NCI-H748 treated with DMSO at 0.1 percent for 48 hours (cell line): ENCODE results near the gene TJAP1.
"Not testable (repeated sequence)": the region's sequence is repeated elsewhere in the genome, so short reads cannot be mapped to it uniquely, and the experiment has no call there.

Experiments used
- DNase-seq: peaks from one replicate; lab custom pipeline; 2025; lab: John Stamatoyannopoulos, UW

Gene TJAP1

DNA sequence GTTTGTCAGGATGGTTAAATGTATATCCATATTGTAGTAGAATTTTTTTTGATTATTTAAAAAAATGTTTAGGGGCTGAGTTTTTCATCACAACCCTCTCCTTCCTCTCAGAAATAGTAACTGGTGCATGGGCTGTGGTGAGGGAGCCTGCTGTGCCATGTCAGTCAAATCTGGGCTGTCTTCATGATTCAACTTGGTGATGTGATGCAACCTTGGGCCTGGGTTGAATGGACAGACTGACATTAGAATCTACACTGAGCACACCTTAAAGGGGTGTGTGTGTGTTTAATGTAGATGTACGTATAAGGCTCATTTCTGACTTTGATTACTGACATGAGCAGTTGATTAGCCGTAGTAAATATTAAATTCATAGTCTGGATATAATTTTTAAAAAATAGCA, 3.7 kb downstream of the TJAP1 start:
- no peak for DNase-seq

DNA sequence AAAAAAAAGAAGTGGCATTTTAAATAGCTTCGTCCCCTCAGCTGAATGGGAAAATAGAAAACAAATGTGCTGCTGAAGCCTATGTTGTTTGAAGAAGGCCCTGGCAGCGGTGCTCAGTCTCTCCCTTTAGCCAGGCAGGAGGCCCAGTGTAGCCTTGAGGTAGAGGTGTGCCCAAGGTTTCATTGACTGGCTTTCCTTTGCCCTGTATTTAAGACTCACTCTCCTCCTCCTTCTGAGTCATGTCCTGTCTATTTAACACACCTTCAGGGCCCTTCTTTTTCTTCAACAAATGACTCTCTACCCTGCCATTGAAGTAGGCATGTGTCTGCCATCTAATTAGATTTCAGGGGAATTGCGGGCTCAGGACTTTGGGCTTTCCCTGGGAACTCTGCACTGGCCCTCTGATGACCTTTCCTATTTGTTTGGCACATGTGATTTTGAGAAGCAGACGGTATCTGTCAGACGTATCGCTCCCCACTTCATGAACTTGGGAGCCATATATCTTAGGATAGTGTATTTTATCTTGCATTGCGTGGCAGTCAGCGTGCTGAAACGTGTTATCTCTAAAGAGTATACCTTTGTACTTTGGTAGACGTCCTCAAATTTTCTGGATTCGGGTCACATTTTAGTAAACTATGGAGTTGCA, 4.3 kb downstream of the TJAP1 start:
- DNase-seq, result no peak

DNA sequence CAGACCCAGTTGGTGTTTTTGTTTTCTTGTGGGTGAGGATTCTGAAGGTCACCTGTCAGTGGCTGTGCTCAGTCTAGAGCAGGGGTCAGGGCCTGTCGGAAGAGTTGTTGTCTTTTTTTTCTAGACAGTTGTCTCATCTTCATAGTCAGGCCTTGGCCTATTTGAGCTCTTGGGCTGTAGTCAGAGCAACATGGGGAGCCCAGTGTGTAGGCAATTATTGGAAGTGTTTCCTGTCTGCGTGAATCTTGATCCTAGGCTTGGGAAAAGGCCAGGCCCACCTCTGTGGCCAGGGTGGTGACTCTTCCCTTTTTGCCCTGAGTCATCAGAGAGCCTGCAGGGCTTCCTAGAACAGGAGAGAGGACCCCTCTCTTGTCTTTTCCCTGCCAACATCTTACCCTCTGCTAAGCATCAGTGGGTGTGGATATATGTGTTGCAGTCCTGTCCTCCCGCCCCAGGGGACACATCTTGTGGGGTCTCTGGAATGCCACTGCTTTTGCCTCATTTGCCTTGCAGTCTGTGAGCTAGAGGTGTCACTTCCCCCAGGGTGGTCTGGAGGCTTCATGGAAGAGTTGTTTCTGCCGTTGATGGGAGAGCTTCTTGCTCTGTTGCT, 11.4 kb downstream of the TJAP1 start:
- DNase-seq, result no peak

DNA sequence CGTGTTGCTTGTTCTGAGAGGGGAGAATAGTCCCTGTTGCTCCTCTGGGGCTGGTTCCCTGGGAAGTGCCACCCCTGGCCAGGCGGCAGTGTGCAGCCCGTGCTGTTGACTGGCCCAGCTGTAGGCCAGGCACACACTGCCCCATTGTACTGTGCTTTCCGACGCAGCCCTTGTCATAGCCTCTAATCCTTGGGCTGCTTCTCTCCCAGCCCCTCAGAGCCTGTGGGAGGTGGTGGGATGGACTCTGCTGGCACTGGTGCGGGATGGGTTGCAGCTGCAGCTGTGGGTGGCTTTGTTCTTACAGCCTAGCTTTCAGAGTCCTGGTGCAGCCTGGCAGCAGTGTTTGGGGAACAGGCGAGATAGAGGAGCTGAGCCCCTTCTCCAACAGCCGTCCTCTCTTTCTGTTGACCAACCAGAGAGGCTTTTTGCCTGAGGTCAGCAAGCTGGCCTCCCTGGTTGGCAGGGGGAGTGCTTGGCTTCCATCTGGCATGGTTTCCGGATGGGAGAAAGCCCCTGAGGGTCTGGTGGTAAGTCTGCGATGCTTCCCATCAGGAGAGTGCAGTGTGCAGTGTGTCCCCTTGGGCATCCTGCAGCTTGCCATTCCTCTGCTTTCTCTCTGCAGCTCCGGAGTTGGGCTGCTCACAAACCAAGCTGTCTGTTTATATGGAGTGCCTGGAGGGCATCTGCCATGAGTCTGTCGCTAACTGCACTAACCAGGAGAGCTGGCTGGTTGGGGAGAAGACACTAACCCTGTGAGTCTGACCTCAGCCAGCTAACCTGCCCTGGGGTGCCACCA, 12.1 kb downstream of the TJAP1 start:
- DNase-seq, result no peak

DNA sequence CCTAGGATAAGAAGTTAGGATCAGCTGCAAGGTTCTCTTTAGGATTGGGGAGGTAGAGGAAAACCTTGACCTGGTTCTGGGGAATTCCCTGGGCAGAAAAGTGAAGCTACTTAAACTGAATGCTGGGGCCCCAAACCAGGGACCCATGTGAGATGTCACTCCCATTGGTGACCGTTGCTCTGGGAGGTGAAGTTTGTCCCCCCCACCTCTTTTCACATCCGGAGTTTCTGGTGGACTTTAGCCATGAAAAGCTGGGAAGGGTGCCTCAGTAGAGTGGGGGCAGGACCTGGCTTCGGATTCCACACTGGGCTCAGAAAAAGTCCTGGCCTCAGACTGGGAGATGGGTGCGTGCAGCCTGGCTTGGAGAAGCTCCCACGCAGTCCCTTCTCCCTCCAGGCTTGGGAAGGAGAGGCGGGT, 13.2 kb downstream of the TJAP1 start:
- no peak for DNase-seq

DNA sequence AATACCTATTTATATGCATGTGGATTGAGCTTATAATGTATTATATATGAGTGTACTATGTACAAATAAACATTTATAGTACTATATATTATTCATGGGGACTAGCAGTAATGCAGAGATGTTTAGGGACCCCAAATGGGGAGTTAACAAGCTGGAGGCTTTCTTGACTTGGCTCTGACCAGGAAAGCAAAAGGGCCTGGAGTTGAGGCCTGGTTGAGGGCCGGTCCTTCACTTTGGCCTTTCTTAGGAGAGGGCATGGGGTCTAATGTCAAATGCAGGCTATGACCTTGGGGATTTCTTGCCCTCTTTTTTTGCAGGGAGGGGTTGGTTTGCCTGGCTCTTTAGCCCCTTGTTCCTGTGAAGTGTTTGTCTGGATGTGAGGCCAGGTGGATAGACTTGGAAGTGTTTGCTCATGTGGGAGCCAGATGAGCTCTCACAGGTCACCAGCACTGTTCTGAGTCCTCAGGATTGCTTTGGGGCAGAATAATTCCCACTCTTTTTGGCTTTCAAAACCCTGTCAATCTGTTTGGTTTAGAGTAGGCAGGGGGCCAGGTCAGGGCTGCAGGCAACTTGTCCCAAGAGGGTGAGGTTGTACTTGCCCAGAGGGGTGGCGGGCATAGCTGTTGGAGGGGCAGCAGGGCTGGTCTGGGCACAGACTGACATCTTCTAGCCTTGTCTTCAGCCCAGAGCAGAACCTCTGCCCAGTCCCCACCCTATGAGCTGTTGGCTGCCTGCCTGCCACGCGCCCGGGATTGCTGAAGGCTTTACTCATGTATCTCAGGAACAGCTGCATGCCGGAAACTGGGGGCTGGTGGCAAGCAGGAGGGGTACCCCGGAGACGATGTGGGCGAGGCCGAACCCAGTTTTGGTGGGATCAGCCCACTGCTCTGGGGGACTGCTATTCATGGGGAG, 14.6 kb downstream of the TJAP1 start:
- DNase-seq, result no peak

DNA sequence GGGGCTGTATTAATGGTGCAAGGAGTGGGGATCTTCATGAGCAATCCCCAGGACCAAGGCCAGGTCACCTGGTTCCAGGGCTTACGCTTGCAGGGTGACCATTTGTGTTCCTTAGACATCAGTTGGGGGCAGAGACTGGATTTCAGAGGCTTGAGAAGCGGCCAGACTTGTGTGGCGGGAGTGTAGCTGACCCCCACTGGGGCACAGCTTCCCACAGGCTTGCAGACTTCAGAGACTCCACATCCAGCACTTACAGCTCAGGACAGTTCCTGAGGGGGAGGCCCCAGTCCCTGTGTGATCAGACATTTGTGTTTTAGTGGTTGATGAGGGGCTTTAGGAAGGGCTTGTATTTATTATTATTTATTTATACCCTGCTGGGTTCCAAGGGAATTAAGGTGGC, 15.3 kb downstream of the TJAP1 start:
- no peak for DNase-seq

DNA sequence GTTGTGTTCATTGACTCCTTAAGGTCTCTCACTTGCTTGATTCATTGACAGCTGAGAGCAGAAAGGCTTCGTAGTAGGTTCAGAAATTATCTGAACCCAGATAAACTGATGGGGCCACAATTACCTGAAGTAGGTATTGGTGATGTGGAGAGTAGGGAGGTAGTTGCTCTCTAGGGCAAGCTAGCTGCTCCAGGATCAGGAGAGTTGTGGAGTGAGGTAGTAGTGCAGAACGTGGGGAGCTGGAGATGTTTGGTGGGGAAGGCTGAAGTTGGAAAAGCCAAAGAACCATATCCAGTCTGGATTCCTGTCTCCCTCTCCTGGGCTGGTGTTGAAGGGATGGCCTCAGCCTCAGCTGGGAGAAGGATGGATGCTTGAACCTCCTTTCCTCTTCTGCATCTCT, 15.9 kb downstream of the TJAP1 start:
- DNase-seq, result no peak

DNA sequence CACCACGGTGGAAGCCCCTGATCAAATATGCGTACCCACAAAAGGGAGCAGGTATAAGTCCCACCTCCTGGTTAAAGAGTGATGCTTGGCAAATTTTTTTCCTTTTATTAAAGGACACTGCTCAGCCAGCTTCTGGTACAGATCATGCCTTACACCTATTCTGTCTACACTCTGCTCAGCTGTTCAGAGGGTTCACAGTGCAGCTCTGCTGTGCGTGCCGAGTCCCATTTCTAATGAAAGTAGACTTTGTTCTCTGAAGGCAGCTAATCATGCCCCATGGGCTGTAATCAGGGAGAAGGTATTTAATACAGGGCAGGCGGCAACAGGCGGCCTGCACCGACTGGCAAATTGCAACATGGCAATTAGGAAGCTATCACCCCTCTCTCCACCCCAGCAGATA, 16.5 kb downstream of the TJAP1 start:
- no peak for DNase-seq

DNA sequence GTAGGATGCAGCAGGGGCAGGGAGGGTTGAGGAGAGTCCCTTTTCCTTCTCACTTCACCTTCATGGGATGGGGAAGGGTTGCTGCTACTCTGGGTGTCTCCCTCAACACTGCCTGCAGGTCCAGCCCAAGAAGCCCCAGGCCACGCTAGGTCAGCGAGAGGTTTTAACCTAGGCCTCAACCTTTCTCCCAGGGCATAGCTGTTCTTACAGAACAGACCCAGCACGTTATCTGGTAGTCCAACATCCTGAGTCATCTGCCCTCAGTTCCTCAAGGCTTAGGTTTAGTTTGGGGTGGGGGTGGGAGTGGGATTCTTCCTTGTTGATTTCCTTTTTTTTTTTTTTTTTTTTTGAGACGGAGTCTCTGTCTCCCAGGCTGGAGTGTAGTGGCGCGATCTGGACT, 17.0 kb downstream of the TJAP1 start:
- no peak for DNase-seq

DNA sequence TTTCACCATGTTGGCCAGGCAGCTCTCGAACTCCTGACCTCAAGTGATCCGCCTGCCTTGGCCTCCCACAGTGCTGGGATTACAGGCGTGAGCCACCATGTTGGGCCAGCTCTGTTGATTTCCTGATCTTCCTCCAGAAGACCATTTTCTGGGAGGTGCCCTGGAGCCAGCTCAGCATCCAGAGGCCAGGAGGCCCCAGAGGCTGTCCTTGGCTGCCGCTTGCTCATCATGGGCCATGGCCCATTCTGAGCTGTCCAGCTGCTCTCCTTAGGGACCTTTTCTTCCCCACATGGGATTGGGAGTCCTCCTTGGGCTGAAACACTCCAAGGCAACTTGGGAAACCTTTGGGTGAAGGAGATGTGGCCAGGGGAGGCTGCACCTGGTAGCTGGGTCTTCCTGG, 17.4 kb downstream of the TJAP1 start:
- DNase-seq, result no peak

DNA sequence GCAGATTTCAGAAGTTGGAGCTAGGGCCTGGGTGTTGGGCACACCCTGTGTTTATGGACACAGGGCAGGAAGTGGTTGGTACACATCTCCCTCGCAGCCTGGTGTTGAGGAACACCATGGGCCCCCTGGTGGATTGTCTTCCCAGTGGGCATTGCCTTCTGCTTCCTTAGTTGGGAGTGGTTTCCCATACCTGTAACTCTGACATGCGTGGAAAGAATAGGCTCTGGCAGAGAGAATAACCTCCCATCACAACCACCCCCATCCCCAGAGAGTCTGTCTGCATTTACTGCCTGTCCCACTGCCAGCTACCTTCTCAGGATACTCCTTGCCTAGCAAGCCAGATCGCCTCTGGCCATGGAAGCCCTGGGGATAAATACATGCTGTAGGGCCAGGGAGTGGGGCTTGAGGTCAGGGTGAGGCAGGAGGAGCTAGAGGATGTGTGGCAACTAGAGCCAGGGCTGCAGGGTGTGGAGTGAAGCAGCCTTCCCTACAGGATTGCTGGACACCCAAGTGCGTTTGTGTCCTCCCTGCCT, 18.1 kb downstream of the TJAP1 start:
- no peak for DNase-seq

DNA sequence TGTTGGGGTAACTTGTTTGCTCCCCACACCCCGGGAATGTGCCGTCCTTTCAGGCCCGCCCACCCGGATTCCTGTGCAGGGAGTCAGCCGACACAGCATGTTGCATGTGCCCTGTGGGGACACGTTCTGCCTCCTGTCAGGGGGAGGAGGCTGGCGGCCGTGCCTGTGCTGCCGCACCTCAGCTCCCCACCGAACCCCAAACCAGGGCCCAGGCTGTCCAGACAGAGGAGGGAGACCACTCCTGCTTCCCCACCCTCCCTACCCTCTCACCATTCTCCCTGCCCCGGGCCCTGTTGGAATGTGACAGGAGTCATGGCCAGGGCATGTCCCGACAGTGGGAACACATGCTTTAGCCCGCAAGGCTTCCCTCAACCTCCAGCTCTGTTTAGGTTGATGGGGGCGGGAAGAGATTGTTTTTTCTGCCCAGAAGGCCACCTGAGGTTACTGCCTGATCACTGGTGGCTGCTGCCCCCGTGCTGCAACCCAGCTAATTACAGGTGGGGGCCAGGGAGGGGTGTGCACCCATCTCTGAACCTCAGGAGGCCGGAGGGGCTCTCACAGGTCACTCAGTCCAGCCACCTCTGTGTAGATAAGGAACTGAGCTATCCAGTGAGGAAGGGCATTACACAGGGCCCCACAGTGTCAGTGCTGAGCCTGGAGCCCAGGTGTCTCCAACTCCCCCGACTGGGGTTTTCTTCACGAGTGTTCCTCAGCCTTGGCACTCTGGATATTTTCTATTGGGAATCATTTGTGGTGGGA, 19.2 kb downstream of the TJAP1 start:
- no peak for DNase-seq

DNA sequence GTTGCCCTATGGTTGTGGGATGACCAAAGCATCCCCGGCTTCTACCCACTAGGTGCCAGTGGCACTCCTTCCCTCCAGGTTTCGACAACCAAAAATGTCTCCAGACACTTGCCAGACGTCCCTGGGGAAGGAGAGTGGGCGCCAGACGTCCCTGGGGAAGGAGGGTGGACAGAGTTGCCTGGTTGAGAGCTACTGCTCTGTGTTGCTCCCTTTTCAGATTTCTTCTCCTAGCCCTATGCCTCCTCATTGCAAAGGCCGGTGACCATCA, 19.7 kb downstream of the TJAP1 start:
- no peak for DNase-seq

DNA sequence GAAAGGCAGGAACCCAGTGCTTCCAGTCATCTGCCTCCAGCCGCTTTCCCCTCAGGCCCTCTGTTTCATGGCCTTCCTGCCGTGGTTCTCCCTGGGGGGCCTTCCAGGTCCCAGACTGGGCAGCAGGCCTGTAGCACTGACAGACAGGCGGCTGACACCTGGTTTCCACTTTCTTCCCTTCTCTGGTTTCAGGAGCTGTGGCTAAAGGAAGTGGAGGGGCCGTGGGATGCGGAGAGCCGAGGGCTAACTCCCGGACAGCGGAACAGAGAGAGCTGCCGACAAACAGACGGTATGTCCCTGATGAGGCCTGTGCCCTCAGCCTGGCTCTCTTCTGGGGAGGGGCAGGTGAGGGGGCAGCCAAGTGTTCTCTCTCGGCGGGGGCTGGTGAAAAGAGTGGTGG, 20.3 kb downstream of the TJAP1 start:
- DNase-seq, result no peak

DNA sequence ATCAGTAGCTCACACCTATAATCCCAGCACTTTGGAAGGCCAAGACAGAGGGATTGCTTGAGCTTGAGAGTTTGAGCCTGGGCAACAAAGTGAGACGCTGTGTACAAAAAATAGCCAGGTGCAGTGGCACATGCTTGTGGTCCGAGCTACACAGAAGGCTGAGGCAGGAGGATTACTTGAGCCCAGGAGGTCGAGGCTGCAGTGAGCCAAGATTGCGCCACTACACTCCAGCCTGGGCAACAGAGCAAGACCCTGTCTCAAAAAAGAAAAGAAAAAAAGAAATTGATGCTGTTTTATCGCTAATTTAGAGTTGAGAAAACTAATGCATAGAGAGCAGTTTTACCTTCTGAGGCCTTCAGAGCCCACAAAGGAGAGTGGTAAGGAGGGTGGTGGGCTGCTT, 20.9 kb downstream of the TJAP1 start:
- not testable (repeated sequence) for DNase-seq

DNA sequence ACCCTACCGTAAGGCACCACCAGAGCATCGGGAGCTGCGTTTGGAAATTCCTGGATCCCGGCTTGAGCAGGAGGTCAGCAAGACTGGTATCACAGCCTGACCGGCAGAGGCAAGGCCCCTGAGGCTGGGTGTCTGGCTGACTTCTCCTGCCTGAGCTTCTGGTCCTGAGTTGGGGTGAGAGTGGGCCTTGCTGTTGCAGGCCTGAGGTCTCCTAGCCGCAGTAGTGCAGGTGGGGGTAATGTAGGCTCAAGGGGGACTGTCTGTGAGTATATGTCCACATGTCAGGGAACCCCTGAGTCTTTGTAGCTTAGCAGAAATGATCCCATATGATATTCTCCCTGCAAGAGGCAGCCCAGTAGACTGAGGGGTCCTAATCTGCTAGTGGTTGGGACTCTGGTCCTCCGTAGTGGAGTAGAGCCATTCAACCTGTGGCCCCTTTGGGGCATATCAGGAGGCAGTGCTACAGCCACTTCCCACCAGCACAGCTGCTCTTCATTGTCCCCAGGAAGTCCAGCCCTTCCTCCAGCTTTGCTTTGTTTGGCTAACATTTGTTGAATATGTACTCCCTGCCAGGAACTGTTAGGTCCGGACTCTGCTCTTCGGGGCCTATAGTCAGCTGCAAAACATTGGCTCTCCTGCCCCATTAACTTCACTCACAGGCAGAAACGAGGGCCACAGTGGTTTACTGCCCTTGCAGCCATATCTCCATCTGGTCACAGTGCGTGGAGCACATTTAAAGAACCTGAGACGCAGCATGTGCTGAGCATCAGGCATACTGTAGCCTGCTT, 21.9 kb downstream of the TJAP1 start:
- no peak for DNase-seq

DNA sequence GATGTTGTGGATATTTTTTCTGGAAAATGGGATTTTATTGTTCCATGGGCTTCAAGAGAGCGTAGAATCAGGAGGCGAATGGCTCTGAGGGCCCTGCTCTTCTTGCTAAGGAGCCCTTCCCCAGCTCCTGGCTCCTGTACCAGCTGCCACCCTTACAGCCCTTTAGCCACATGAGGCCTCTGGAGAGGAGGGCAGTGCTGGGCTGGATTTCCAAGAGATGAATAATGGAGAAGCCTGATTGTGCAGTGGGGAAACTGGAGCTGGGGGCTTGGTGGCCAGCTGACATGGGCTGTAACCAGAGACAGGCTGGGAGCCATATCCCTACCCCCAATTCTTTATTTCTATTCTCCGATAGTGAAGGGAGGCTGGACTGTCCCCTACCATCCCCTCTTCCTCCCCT, 23.6 kb downstream of the TJAP1 start:
- DNase-seq, result no peak

DNA sequence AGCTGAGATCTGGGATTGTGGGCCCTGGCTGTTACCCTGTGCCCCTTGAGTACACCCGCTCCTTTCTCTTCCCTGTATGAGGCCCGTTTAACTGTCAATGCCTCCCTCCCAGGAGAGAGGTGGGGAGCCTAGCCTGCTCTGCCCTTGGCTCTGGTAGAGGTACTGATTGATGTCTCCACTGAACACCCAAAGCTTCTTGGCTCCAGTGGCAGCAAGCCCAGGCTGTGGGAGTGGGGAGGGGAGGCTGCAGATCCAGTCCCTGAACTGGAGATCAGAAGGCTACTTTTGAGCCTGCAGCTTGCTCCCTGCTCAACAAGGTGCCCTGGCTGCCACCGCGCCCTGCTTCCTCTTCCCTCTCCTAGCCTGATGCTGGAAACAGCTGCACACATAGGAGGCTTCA, 25.3 kb downstream of the TJAP1 start:
- DNase-seq, result no peak

DNA sequence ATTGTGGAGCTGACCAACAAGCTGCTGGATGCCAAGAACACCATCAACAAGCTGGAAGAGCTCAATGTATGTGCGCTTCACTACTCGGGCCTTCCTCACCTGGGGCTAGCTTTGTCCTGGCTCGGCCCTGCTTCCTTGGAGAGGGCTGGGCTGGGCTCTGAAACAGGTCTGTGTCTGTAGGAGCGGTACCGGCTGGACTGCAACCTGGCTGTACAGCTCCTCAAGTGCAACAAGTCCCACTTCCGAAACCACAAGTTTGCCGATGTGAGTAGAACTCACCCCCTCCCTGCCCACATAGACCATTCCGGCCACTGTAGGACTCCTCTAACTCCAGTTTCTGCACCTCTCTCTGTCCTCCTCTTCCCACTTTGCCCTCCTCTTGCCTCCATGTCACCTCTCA, 26.1 kb downstream of the TJAP1 start:
- no peak for DNase-seq
